ENCODE measurements around the gene ZFR2.

ZFR2 gene

GRCh38 chr19:3898426-3898825 is 29.6 kb upstream of the ZFR2 start:
- TF ChIP-seq, protein P1, sequence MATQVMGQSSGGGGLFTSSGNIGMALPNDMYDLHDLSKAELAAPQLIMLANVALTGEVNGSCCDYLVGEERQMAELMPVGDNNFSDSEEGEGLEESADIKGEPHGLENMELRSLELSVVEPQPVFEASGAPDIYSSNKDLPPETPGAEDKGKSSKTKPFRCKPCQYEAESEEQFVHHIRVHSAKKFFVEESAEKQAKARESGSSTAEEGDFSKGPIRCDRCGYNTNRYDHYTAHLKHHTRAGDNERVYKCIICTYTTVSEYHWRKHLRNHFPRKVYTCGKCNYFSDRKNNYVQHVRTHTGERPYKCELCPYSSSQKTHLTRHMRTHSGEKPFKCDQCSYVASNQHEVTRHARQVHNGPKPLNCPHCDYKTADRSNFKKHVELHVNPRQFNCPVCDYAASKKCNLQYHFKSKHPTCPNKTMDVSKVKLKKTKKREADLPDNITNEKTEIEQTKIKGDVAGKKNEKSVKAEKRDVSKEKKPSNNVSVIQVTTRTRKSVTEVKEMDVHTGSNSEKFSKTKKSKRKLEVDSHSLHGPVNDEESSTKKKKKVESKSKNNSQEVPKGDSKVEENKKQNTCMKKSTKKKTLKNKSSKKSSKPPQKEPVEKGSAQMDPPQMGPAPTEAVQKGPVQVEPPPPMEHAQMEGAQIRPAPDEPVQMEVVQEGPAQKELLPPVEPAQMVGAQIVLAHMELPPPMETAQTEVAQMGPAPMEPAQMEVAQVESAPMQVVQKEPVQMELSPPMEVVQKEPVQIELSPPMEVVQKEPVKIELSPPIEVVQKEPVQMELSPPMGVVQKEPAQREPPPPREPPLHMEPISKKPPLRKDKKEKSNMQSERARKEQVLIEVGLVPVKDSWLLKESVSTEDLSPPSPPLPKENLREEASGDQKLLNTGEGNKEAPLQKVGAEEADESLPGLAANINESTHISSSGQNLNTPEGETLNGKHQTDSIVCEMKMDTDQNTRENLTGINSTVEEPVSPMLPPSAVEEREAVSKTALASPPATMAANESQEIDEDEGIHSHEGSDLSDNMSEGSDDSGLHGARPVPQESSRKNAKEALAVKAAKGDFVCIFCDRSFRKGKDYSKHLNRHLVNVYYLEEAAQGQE (IDR thresholded peaks at IDR 0.05; ENCODE audit: insufficient read depth in 1 of 2, low read depth in 2 of 2, low read length in 2 of 2): no peak
- no peak for TF ChIP-seq SIN3A (IDR thresholded peaks at IDR 0.05; ENCODE audit: borderline replicate concordance, insufficient read depth, low read length)
- TF ChIP-seq POLR2AphosphoS5 (IDR thresholded peaks at IDR 0.05; ENCODE audit: low read depth, low read length): no peak
- TF ChIP-seq TAF1 (IDR thresholded peaks at IDR 0.05; ENCODE audit: borderline replicate concordance, insufficient read depth, low read length): no peak
- TF ChIP-seq FOXP2 (optimal IDR thresholded peaks at IDR 0.05; ENCODE audit: borderline replicate concordance, extremely low read depth, extremely low read length, insufficient read depth): no peak

DNA sequence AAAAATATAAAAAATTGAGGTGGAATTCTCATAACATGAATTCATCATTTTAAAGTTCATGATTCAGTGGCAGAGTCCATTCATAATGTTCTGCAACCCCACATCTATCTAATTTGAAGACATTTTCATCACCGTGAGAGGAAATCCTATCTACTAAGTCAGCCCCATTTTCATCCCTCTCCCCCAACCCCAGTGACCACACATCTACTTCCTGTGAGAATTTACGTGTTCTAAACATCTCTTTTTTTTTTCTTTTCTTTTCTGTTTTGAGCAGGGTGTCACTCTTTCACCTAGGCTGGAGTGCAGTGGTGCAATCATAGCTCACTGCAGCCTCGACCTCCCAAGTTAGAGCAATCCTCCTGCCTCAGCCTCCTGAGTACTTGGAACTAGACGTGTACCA is 29.1 kb upstream of the ZFR2 start:
- TF ChIP-seq TAF1 (IDR thresholded peaks at IDR 0.05; ENCODE audit: borderline replicate concordance, insufficient read depth, low read length) (no peak), FOXP2 (optimal IDR thresholded peaks at IDR 0.05; ENCODE audit: borderline replicate concordance, extremely low read depth, extremely low read length, insufficient read depth) (no peak), SIN3A (IDR thresholded peaks at IDR 0.05; ENCODE audit: borderline replicate concordance, insufficient read depth, low read length) (no peak), POLR2AphosphoS5 (IDR thresholded peaks at IDR 0.05; ENCODE audit: low read depth, low read length) (no peak)
- TF ChIP-seq, protein P1 (IDR thresholded peaks at IDR 0.05; ENCODE audit: insufficient read depth in 1 of 2, low read depth in 2 of 2, low read length in 2 of 2): no peak

DNA sequence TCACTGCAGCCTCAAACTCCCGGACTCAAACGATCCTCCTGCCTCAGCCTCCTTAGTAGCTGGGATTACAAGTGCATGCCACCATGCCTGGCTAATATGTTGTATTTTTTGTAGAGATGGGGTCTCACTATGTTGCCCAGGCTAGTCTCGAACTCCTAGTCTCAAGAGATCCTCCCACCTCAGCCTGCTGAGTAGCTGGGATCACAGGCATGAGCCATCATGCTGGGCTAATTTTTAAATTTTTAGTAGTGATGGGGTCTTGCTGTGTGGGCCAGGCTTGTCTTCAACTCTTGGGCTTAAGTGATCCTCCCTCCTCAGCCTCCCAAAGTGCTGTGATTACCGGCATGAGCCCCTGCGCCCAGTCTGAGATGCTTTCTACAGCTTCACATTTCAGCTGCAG is 26.9 kb upstream of the ZFR2 start:
- TF ChIP-seq SIN3A (IDR thresholded peaks at IDR 0.05; ENCODE audit: borderline replicate concordance, insufficient read depth, low read length) (no peak), POLR2AphosphoS5 (IDR thresholded peaks at IDR 0.05; ENCODE audit: low read depth, low read length) (no peak), FOXP2 (optimal IDR thresholded peaks at IDR 0.05; ENCODE audit: borderline replicate concordance, extremely low read depth, extremely low read length, insufficient read depth) (no peak), TAF1 (IDR thresholded peaks at IDR 0.05; ENCODE audit: borderline replicate concordance, insufficient read depth, low read length) (no peak)
- TF ChIP-seq, protein P1 (IDR thresholded peaks at IDR 0.05; ENCODE audit: insufficient read depth in 1 of 2, low read depth in 2 of 2, low read length in 2 of 2): no peak

- TF ChIP-seq POLR2AphosphoS5 (IDR thresholded peaks at IDR 0.05; ENCODE audit: low read depth, low read length): no peak
- TF ChIP-seq SIN3A (IDR thresholded peaks at IDR 0.05; ENCODE audit: borderline replicate concordance, insufficient read depth, low read length): no peak
- TF ChIP-seq TAF1 (IDR thresholded peaks at IDR 0.05; ENCODE audit: borderline replicate concordance, insufficient read depth, low read length): no peak
- no peak for TF ChIP-seq FOXP2 (optimal IDR thresholded peaks at IDR 0.05; ENCODE audit: borderline replicate concordance, extremely low read depth, extremely low read length, insufficient read depth)
- TF ChIP-seq, protein P1 (IDR thresholded peaks at IDR 0.05; ENCODE audit: insufficient read depth in 1 of 2, low read depth in 2 of 2, low read length in 2 of 2): no peak
Observed at GRCh38 chr19:3893509-3894179, 24.8 kb upstream of the ZFR2 start.
